Measurements from ENCODE around the gene AZGP1.

Gene AZGP1

GRCh38 chr7:99949645-99950228, 26.1 kb downstream of the AZGP1 start:
- no peak for DNase-seq

DNA sequence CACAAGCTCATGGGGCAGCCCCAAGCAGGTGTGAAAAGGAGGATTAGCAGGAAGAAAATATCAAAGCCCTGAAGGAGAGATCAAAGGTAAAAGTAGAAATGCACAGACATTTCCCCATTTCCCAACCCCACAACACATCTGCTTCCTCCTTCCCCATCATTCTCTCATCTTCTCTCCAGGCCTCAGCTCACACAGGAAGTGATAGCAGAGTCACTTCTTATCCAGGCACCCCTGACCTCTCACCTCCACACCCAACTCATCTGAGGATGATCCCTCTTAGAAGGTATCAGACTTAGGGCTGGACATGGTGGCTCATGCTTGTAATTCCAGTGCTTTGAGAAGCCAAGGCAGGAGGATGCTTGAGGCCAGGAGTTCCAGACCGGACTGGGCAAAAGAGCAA, 28.2 kb downstream of the AZGP1 start:
- DNase-seq: no peak

DNA sequence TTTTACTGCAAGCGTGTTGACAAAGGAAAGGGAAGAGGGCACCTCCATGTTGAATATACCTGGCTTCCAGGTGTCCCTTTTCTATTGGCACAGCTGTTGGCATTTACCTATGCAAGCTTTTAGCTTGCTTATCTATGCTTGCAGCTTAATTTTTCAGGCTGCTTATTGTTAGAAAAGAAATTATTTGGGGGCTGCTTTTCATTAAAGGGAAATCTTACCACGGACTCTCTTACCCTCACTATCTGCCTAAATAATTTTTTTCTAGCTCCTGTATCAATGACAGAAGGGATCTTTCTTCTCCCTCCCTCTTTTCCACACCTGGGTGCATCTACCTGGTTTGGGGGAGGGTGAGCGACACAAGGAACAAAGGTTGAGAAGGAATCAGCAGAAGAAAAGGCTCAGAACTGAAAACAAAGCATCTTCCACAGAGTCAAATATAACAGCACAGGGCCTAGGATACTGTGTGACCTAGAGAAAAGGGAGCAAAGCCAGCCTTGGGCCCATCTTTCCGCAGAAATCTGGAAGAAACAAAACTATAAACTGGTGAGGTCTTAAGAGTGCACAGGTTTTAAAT, 31.2 kb downstream of the AZGP1 start:
- no peak for DNase-seq

DNA sequence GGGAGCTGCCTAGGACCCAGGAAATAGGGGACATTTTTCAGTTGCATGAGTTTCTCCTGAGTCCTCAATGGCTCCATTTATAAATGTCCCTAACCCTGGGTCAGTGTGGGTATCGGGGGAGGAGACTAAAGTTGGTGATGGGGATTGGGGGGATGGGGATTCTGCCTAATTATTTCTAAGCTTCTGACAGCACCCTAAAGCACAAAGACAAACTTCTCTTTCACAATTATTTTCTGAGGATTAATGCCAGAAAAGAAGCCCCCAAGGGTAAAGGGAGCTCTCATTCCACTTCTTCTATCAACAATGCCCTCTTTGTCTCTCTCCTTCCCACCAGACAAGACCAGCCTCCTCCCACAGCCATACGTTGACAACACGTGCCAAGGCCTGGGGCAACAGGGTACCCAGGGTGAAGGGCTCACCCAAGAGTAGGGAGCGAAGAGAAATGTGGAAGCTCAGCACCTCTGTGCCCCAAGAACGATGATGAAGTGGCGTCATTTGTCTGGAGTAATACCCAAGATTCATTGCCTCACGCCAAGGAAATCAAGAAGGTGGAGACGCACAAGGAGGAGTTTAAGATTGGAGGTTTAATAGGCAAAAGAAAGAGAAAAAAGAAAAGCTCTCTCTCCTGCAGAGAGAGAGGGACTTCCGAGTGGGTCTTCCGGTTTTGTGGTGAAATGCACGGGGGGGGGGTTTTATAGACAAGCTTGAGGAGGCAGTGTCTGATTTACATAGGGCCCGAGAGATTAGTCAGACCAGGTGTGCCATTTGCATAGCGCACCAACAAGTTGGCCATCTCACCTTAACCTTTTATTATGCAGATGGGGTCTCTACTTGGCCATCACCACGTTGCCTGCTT, 32.0 kb downstream of the AZGP1 start:
- no peak for DNase-seq

- DNase-seq: no peak
Measured at GRCh38 chr7:99938296-99938695, 37.5 kb downstream of the AZGP1 start.

DNA sequence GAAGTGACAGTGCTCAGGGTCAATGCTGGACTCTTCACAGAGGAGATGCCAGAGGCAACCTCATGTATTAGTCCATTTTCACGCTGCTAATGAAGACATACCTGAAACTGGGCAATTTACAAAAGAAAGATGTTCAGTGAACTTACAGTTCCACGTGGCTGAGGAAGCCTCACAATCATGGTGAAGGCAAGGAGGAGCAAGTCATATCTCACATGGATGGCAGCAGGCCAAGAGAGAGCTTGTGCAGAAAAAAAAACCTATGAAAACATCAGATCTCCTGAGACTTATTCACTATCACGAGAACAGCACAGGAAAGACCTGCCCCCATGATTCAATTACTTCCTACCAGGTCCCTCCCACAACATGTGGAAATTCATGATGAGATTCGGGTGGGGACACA, 40.8 kb downstream of the AZGP1 start:
- peak; percentile 9 for DNase-seq

GRCh38 chr7:99930376-99930775, 45.5 kb downstream of the AZGP1 start:
- DNase-seq: no peak

- DNase-seq: no peak
Measured at GRCh38 chr7:99929730-99930053, 46.1 kb downstream of the AZGP1 start.

- DNase-seq: peak; percentile 57
Measured at GRCh38 chr7:99928994-99929729, 46.7 kb downstream of the AZGP1 start, which contains the start of gene GJC3. Gene GJC3 (minus strand): TSS chr7:99929620. CDS start chr7:99929620, 0 bp downstream.

- DNase-seq: no peak
Measured at GRCh38 chr7:99928188-99928587, 47.6 kb downstream of the AZGP1 start.

DNA sequence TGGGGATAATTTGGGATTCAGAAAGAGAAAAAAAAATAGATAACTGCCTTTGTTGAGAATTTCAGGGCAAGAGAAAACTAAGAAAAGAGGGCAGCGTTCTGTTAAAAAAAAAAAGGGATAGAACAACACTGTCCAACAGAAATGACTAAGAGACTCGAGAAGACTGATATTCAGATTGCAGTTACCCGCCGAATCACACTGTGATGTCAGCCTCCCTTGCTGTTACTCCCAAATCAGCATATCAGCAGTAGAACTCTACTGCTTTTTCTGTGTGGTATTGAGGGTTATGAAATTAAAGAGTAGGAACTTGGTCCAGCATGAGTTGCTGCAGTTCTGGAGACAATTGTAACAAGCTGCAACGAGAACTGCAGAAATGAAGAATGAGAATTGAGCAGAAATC, 48.3 kb downstream of the AZGP1 start:
- no peak for DNase-seq

- no peak for DNase-seq
Measured at GRCh38 chr7:99926321-99926720, 49.5 kb downstream of the AZGP1 start.

- no peak for DNase-seq
Measured at GRCh38 chr7:99923200-99923599, 52.6 kb downstream of the AZGP1 start.

DNA sequence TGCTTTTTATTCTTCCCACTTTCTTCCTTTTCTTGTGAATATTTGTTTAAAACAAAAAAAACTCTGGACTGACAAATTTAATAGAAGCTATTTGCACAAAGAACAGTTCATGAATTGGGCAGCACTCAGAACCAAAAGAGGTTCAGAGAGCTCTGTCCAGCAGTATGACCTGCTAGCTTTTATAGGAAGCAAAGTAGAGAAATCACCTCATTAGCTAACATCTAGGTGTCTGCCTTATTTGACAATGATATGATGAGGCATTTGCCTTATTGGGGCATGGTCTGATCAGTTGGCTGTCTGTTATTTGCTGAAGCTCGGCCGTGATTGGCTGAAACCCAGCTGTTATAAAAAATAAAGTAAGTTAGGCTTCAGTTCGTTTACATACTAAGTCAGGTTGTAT, 55.7 kb downstream of the AZGP1 start:
- DNase-seq: peak; percentile 8

DNA sequence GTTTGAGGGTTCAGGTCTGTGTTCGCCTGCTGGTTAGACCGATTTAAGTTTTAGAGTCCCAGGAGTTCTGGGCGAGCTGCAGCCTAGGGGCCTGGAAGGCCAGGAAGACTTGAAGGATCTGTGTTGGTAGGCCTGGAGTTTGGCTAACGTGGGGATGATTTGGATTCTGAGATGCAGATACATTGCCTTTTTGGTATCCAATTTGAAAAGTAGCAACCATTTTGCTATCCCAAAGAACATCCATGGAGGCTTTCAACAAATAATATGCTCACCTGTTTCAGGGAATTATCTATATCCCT, 56.1 kb downstream of the AZGP1 start:
- DNase-seq: no peak

- DNase-seq: peak; percentile 92
Measured at GRCh38 chr7:99918959-99919813, 56.6 kb downstream of the AZGP1 start, which contains the start of gene TRIM4. Gene TRIM4 (minus strand): TSS chr7:99919530. CDS start chr7:99919401, 129 bp downstream.

All from fibroblast of skin of right biceps (primary cell).